IMR-90 (cell line): ENCODE measurements around the gene TEFM. TPM values are rescaled to one million over a fixed set of nuclear protein-coding genes. Genes with fewer than 3 reads are reported as not detected.

Source experiments
- ATAC-seq: fragments of 200-7000 bp; cut with Tn5 transposase; 2 replicates; pipeline ENCODE4 v1.9.1; 2020; ENCODE audit warnings: low read depth, mild to moderate bottlenecking, moderate library complexity
- BruUV-seq: library from RNA; stranded (reverse); fragments of 400-500 nt; replicated peaks from 2 replicates; lab custom pipeline; 2021; lab: Mats Ljungman, UMichigan
- CTCF ChIA-PET: fragments of 300-600 bp; formaldehyde crosslinking; extraction: SDS; loops from one replicate; lab custom pipeline; 2021; ENCODE audit warnings: antibody characterized with exemption; lab: Yijun Ruan, JAX
- POLR2A ChIA-PET: fragments of 300-600 bp; sonication (Branson Sonifier 250); formaldehyde crosslinking; loops from one replicate; lab custom pipeline; 2022; ENCODE audit warnings: antibody characterized with exemption; ENCODE audit not compliant: unreplicated experiment; lab: Charles Lee
- DNase-seq: peaks from one replicate; pipeline ENCODE4 v3.0.0; 2013
- H2AFZ ChIP-seq: replicated peaks from 2 replicates; pipeline ENCODE3; 2013; ENCODE audit warnings: low read length, mild to moderate bottlenecking; ENCODE audit not compliant: poor library complexity
- H2AK5ac ChIP-seq: 2 replicates; pipeline ENCODE4 v1.6.1; 2013; ENCODE audit warnings: low read depth, low read length, inconsistent platforms
- H2AK9ac ChIP-seq: replicated peaks from 2 replicates; pipeline ENCODE3; 2013; ENCODE audit warnings: mild to moderate bottlenecking, low read depth, low read length, moderate library complexity; ENCODE audit not compliant: poor library complexity
- H2BK120ac ChIP-seq: 2 replicates; pipeline ENCODE4 v1.6.1; 2013; ENCODE audit warnings: low read depth, low read length, inconsistent platforms
- H2BK15ac ChIP-seq: 3 replicates; pipeline ENCODE4 v1.6.1; 2013; ENCODE audit warnings: low read depth, low read length, inconsistent platforms
- H2BK20ac ChIP-seq: 2 replicates; pipeline ENCODE4 v1.6.1; 2013; ENCODE audit warnings: low read depth, mild to moderate bottlenecking, inconsistent platforms, low read length, moderate library complexity
- H2BK5ac ChIP-seq: 2 replicates; pipeline ENCODE4 v1.6.1; 2013; ENCODE audit warnings: mild to moderate bottlenecking, low read depth, low read length, inconsistent platforms; ENCODE audit not compliant: poor library complexity, severe bottlenecking
- H3K14ac ChIP-seq: replicated peaks from 2 replicates; pipeline ENCODE4 v1.6.1; 2013; ENCODE audit warnings: low read depth, low read length, inconsistent platforms
- H3K18ac ChIP-seq: 2 replicates; pipeline ENCODE4 v1.6.1; 2013; ENCODE audit warnings: low read depth, low read length, control low read depth
- H3K23ac ChIP-seq: 2 replicates; pipeline ENCODE4 v1.6.1; 2013; ENCODE audit warnings: low read depth, low read length, inconsistent platforms
- H3K27ac ChIP-seq: 2 replicates; pipeline ENCODE4 v1.5.1; 2013; ENCODE audit warnings: mild to moderate bottlenecking, control low read depth, low read length; ENCODE audit not compliant: insufficient read depth
- H3K27me3 ChIP-seq: 2 replicates; pipeline ENCODE4 v1.6.1; 2013; ENCODE audit warnings: low read length; ENCODE audit not compliant: control insufficient read depth, insufficient read depth
- H3K36me3 ChIP-seq: 2 replicates; pipeline ENCODE4 v1.6.1; 2013; ENCODE audit warnings: low read length, mixed read lengths; ENCODE audit not compliant: control insufficient read depth, insufficient read depth
- H3K4ac ChIP-seq: 2 replicates; pipeline ENCODE4 v1.6.1; 2013; ENCODE audit warnings: low read depth, low read length, inconsistent platforms
- H3K4me1 ChIP-seq: 2 replicates; pipeline ENCODE4 v1.6.1; 2013; ENCODE audit warnings: low read length, mixed read lengths; ENCODE audit not compliant: control insufficient read depth, insufficient read depth
- H3K4me2 ChIP-seq: 2 replicates; pipeline ENCODE4 v1.6.1; 2013; ENCODE audit warnings: low read depth, mild to moderate bottlenecking, control low read depth, low read length, moderate library complexity
- H3K4me3 ChIP-seq: 2 replicates; pipeline ENCODE4 v1.5.1; 2013; ENCODE audit warnings: low read depth, mild to moderate bottlenecking, control low read depth, low read length, moderate library complexity; ENCODE audit not compliant: insufficient read depth
- H3K56ac ChIP-seq: 2 replicates; pipeline ENCODE4 v1.6.1; 2013; ENCODE audit warnings: low read length, inconsistent platforms; ENCODE audit not compliant: insufficient read depth; ENCODE audit errors: extremely low read depth
- H3K79me1 ChIP-seq, 2 experiments: 2 replicates each; pipeline ENCODE4 v1.6.1; 2013; ENCODE audit warnings: low read length in 2 of 2, inconsistent platforms in 1 of 2, low read depth in 1 of 2
- H3K9ac ChIP-seq: 2 replicates; pipeline ENCODE4 v1.6.1; 2013; ENCODE audit warnings: low read depth, low read length, control low read depth
- H3K9me1 ChIP-seq: 2 replicates; pipeline ENCODE4 v1.6.1; 2013; ENCODE audit warnings: low read length, inconsistent platforms; ENCODE audit not compliant: insufficient read depth
- H3K9me3 ChIP-seq: 2 replicates; pipeline ENCODE4 v1.6.1; 2013; ENCODE audit warnings: low read length; ENCODE audit not compliant: control insufficient read depth, insufficient read depth
- H4K20me1 ChIP-seq: 2 replicates; pipeline ENCODE4 v1.6.1; 2013; ENCODE audit warnings: low read length, inconsistent platforms; ENCODE audit not compliant: insufficient read depth
- H4K5ac ChIP-seq: 2 replicates; pipeline ENCODE4 v1.6.1; 2013; ENCODE audit warnings: mild to moderate bottlenecking, low read depth, low read length, control low read depth
- H4K8ac ChIP-seq, 2 experiments: 2 replicates each; pipeline ENCODE4 v1.6.1; 2013; ENCODE audit warnings: low read depth in 2 of 2, low read length in 2 of 2, control low read depth in 1 of 2, inconsistent platforms in 1 of 2
- H4K91ac ChIP-seq: 2 replicates; pipeline ENCODE4 v1.6.1; 2013; ENCODE audit warnings: low read depth, low read length, inconsistent platforms; ENCODE audit not compliant: insufficient read depth
- CHD1 ChIP-seq: IDR thresholded peaks from 2 replicates; pipeline ENCODE4 v1.6.1; 2012; ENCODE audit warnings: low read depth, low read length, improper control_type of control experiment
- RFX5 ChIP-seq: IDR thresholded peaks from 2 replicates; pipeline ENCODE4 v1.8.0; 2012; ENCODE audit warnings: low read depth, mild to moderate bottlenecking, low read length, moderate library complexity
- WGBS, 2 experiments: methylation state at CpG; one replicate each; pipeline versions ENCODE4 v1.1.5 to v1.1.7; 2013; ENCODE audit warnings: missing lambda C conversion rate in 2 of 2; ENCODE audit not compliant: insufficient read length in 1 of 2; ENCODE audit errors: extremely low coverage in 2 of 2; 5-methylcytosine and 5-hydroxymethylcytosine counted together
- dilution Hi-C: fragments of 300-500 bp; cut with HindIII; formaldehyde crosslinking; loops from one replicate; pipeline ENCODE4 v1.14.3; 2018; ENCODE audit warnings: low sequenced_read_pairs; ENCODE audit not compliant: unreplicated experiment
- in situ Hi-C: fragments of 300-500 bp; cut with MboI; formaldehyde crosslinking; loops from 3 replicates; pipeline ENCODE4 v1.14.3; 2019; ENCODE audit warnings: low sequenced_read_pairs, inconsistent platforms, mixed read lengths
- intact Hi-C: fragments of 100-400 bp; cut with micrococcal nuclease; formaldehyde crosslinking; loops from 2 replicates; pipeline ENCODE4 v1.10.0; 2022
- polyA plus RNA-seq, 3 experiments: library from polyadenylated mRNA; depleted of rRNA; stranded (reverse); fragments of >200 nt; gene quantifications; 2 replicates each; pipeline ENCODE4 v1.2.3, GENCODE V29; 2012; ENCODE audit warnings: low replicate concordance in 1 of 3
- total RNA-seq: library from RNA; depleted of rRNA; stranded (reverse); fragments of >200 nt; gene quantifications from 2 replicates; pipeline ENCODE4 v1.2.3, GENCODE V29; 2012
- TF ChIP-seq, protein P1 (sequence below): fragments of 150-350 bp; IDR thresholded peaks from 2 replicates; pipeline ENCODE4 v1.6.1; 2016; ENCODE audit warnings: low read depth, mild to moderate bottlenecking, low read length, moderate library complexity, borderline replicate concordance

TEFM gene
- total and polyA plus RNA-seq, 2 of the 4 experiments (the other 2 are of a cell fraction) = 7.9 to 13.8 TPM

DNA sequence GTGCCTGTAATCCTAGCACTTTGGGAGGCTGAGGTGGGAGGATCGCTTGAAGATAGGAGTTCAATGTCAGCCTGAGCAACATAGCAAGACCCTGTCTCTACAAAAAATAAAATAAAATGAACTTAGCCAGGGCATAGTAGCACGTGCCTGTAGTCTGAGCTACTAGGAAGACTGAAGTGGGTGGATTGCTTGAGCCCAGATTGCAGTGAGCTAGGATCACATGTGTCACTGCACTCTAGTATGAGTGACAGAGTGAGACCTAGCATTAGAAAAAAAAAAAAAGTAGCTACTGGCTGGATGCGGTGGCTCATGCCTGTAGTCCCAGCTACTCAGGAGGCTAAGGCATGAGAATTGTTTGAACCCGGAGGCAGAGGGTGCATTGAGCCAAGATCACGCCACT lies 21.7 kb upstream of the TEFM start:
- Histone ChIP-seq H3K9me1 (no peaks in the 10 kb centered on the region; the same call in 1 of the 2 replicates), H3K9ac (no peak overlapping the region), H3K36me3 (no peaks in the 10 kb centered on the region), H3K4ac (no peak overlapping the region), H2AK5ac (no peak overlapping the region), H2AK9ac (no peak overlapping the region), H3K27ac (no peak overlapping the region), H2BK120ac (no peak overlapping the region), H2AFZ (no peak overlapping the region), H3K18ac (no peak overlapping the region), H4K8ac (no peak overlapping the region), H3K4me2 (no peak overlapping the region), H3K4me1 (no peaks in the 10 kb centered on the region), H3K23ac (no peak overlapping the region), H3K14ac (no peak overlapping the region), H3K56ac (no peak overlapping the region), H3K4me3 (no peak overlapping the region), H3K79me1 (no peaks in the 10 kb centered on the region), H2BK20ac (no peak overlapping the region), H4K5ac (no peak overlapping the region), H3K9me3 (no peaks in the 10 kb centered on the region), H4K20me1 (no peaks in the 10 kb centered on the region), H2BK5ac (no peak overlapping the region), H4K91ac (no peak overlapping the region), H3K27me3 (peaks cover 7% of the 10 kb centered on the region; the same call in 1 of the 2 replicates), H2BK15ac (no peak overlapping the region)
- DNase-seq (no peak), ATAC-seq (no peak)
- dilution Hi-C loops = no loop called here
- ChIA-PET CTCF (interaction anchor here (0.7 kb wide), 1 partner anchor 65 kb away, joined by 3 read pairs; no protein-coding TSS in a partner anchor), POLR2A (no interaction called here)
- WGBS, 2 experiments = no CpG with 5 or more reads among the region's 5 CpGs
- intact Hi-C loops = no loop called here
- TF ChIP-seq RFX5 (no peak), CHD1 (no peak)
- TF ChIP-seq, protein P1, sequence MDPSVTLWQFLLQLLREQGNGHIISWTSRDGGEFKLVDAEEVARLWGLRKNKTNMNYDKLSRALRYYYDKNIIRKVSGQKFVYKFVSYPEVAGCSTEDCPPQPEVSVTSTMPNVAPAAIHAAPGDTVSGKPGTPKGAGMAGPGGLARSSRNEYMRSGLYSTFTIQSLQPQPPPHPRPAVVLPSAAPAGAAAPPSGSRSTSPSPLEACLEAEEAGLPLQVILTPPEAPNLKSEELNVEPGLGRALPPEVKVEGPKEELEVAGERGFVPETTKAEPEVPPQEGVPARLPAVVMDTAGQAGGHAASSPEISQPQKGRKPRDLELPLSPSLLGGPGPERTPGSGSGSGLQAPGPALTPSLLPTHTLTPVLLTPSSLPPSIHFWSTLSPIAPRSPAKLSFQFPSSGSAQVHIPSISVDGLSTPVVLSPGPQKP = no peak
- no TSS peak for BruUV-seq
- in situ Hi-C loops = no loop called here
